HepG2 (cell line): ENCODE results near the gene SUN5. TPM values are rescaled to one million over a fixed set of nuclear protein-coding genes. Genes with fewer than 3 reads are reported as not detected.
A peak's percentile ranks its signal among the peaks of the same experiment; 100 is the strongest.

Source experiments
- NCOR1 ChIP-seq: fragments of 200-600 bp; sonication (generic); IDR thresholded peaks from 2 replicates; pipeline ENCODE4 v1.7.0; 2017; ENCODE audit warnings: antibody characterized with exemption, low read length, borderline replicate concordance
- SMYD3 ChIP-seq: sonication (generic); formaldehyde crosslinking; IDR thresholded peaks from 2 replicates; pipeline ENCODE4 v1.8.1; 2023; ENCODE audit warnings: mild to moderate bottlenecking, missing genetic modification reagents
- TMF1 ChIP-seq: sonication (generic); formaldehyde crosslinking; IDR thresholded peaks from 2 replicates; pipeline ENCODE4 v1.8.1; 2022; ENCODE audit warnings: low read depth, missing genetic modification reagents
- ZBTB21 ChIP-seq: sonication (generic); formaldehyde crosslinking; IDR thresholded peaks from 2 replicates; pipeline ENCODE4 v1.4.0; 2020; ENCODE audit warnings: missing genetic modification reagents
- ZNF12 ChIP-seq: sonication (generic); formaldehyde crosslinking; IDR thresholded peaks from 2 replicates; pipeline ENCODE4 v1.5.0; 2020; ENCODE audit warnings: missing genetic modification reagents
- ZNF280B ChIP-seq: sonication (generic); formaldehyde crosslinking; IDR thresholded peaks from 2 replicates; pipeline ENCODE4 v1.5.0; 2020; ENCODE audit warnings: missing genetic modification reagents, mild to moderate bottlenecking, borderline replicate concordance
- ZNF557 ChIP-seq: sonication (generic); formaldehyde crosslinking; IDR thresholded peaks from 2 replicates; pipeline ENCODE4 v1.4.0; 2020; ENCODE audit warnings: missing genetic modification reagents
- ZNF749 ChIP-seq: sonication (generic); formaldehyde crosslinking; IDR thresholded peaks from 2 replicates; pipeline ENCODE4 v1.8.0; 2022; ENCODE audit warnings: mild to moderate bottlenecking, missing genetic modification reagents, moderate library complexity, borderline replicate concordance
- polyA plus RNA-seq, 8 experiments: library from polyadenylated mRNA; depleted of rRNA in 3 of 8; stranded (reverse) in 7 of 8; unstranded in 1 of 8; fragments of >200 nt; fragmentation: Illumina TruSeq in 4 of 8; extraction: Trizol in 4 of 8; gene quantifications; 2 replicates each; pipeline versions ENCODE4 v1.2.1 to v1.2.3, GENCODE V29; 2011 to 2016; ENCODE audit warnings: low read depth in 4 of 8, missing spikeins in 1 of 8, mixed read lengths in 1 of 8; ENCODE audit not compliant: insufficient read depth in 1 of 8
- total RNA-seq, 5 experiments: library from RNA; depleted of rRNA; stranded (reverse); fragments of >200 nt; fragmentation: Illumina TruSeq; extraction: Trizol; gene quantifications; 2 replicates each; pipeline ENCODE4 v1.2.3, GENCODE V29; 2016; ENCODE audit warnings: low read depth in 1 of 5
- TF ChIP-seq, protein P1 (sequence below): sonication (generic); formaldehyde crosslinking; IDR thresholded peaks from 2 replicates; pipeline ENCODE4 v1.4.0; 2020; ENCODE audit warnings: mild to moderate bottlenecking, missing genetic modification reagents
- TF ChIP-seq, protein P2 (sequence below), 2 experiments: fragments of 450-650 bp in 1 of 2; sonication (generic) in 1 of 2; formaldehyde crosslinking in 1 of 2; IDR thresholded peaks; 2 replicates each; pipeline versions ENCODE4 v1.6.1 to v1.8.0; 2016 to 2022; ENCODE audit warnings: antibody characterized with exemption in 1 of 2, mild to moderate bottlenecking in 1 of 2, missing genetic modification reagents in 1 of 2

SUN5 gene
- total and polyA plus RNA-seq, 2 of the 13 experiments (the other 11 are each of a cell fraction or from before 2014, with no cell fraction given): not detected

DNA sequence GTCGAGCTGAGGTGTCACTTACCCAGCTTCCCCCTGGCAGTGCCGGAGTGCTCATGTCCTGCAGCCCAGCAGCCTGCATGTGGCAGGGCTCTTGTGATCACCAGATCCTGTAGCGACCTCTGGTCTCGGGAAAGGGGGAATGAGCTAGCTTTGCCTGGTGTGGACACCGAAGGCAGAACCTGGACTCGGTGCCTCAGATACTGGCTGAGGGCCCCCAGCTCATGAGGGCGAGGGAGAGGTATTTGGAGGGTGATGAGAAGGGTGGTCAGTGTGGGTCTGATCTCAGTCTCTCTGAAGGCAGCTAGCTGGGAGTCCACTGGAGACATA is 26.3 kb downstream of the SUN5 start (continued):
- TF ChIP-seq ZNF749 (no peak), ZNF12 (CRISPR knock-in tag) (no peak), TMF1 (CRISPR knock-in tag) (no peak), ZBTB21 (no peak), NCOR1 (no peak), SMYD3 (CRISPR knock-in tag) (no peak), ZNF557 (CRISPR knock-in tag) (no peak), ZNF280B (peak; percentile 18; the same call in 1 of the 2 replicates)
- TF ChIP-seq, protein P1, sequence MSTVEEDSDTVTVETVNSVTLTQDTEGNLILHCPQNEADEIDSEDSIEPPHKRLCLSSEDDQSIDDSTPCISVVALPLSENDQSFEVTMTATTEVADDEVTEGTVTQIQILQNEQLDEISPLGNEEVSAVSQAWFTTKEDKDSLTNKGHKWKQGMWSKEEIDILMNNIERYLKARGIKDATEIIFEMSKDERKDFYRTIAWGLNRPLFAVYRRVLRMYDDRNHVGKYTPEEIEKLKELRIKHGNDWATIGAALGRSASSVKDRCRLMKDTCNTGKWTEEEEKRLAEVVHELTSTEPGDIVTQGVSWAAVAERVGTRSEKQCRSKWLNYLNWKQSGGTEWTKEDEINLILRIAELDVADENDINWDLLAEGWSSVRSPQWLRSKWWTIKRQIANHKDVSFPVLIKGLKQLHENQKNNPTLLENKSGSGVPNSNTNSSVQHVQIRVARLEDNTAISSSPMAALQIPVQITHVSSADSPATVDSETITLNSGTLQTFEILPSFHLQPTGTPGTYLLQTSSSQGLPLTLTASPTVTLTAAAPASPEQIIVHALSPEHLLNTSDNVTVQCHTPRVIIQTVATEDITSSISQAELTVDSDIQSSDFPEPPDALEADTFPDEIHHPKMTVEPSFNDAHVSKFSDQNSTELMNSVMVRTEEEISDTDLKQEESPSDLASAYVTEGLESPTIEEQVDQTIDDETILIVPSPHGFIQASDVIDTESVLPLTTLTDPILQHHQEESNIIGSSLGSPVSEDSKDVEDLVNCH (CRISPR knock-in tag): no peak
- TF ChIP-seq, protein P2, sequence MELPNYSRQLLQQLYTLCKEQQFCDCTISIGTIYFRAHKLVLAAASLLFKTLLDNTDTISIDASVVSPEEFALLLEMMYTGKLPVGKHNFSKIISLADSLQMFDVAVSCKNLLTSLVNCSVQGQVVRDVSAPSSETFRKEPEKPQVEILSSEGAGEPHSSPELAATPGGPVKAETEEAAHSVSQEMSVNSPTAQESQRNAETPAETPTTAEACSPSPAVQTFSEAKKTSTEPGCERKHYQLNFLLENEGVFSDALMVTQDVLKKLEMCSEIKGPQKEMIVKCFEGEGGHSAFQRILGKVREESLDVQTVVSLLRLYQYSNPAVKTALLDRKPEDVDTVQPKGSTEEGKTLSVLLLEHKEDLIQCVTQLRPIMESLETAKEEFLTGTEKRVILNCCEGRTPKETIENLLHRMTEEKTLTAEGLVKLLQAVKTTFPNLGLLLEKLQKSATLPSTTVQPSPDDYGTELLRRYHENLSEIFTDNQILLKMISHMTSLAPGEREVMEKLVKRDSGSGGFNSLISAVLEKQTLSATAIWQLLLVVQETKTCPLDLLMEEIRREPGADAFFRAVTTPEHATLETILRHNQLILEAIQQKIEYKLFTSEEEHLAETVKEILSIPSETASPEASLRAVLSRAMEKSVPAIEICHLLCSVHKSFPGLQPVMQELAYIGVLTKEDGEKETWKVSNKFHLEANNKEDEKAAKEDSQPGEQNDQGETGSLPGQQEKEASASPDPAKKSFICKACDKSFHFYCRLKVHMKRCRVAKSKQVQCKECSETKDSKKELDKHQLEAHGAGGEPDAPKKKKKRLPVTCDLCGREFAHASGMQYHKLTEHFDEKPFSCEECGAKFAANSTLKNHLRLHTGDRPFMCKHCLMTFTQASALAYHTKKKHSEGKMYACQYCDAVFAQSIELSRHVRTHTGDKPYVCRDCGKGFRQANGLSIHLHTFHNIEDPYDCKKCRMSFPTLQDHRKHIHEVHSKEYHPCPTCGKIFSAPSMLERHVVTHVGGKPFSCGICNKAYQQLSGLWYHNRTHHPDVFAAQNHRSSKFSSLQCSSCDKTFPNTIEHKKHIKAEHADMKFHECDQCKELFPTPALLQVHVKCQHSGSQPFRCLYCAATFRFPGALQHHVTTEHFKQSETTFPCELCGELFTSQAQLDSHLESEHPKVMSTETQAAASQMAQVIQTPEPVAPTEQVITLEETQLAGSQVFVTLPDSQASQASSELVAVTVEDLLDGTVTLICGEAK (IDR thresholded peaks at IDR 0.05): no peak
- TF ChIP-seq, protein P2 (CRISPR knock-in tag; IDR thresholded peaks at IDR 0.05): peak; percentile 18; the same call in 1 of the 2 replicates
- TF ChIP-seq, all 625 proteins: peak for 7
